ENCODE measurements around the gene GPR137.

Gene GPR137

GRCh38 chr11:64281957-64282770 is 3.5 kb upstream of the GPR137 start:
- no peak for FAIRE-seq
- DNase-seq (ENCODE audit: insufficient read length, low spot score): no peak
- TF ChIP-seq POLR2A (IDR thresholded peaks at IDR 0.05; ENCODE audit: low read depth, low read length) (no peak), SPI1 (IDR thresholded peaks at IDR 0.05; ENCODE audit: low read depth, low read length) (no peak), POLR2AphosphoS5 (IDR thresholded peaks at IDR 0.05; ENCODE audit: low read depth, low read length) (no peak), TAF1 (IDR thresholded peaks at IDR 0.05; ENCODE audit: low read depth, low read length) (no peak), PAX5 (IDR thresholded peaks at IDR 0.05; ENCODE audit: insufficient read depth, low read length, severe bottlenecking) (no peak), POU2F2 (IDR thresholded peaks at IDR 0.05; ENCODE audit: low read depth, low read length) (no peak)

DNA sequence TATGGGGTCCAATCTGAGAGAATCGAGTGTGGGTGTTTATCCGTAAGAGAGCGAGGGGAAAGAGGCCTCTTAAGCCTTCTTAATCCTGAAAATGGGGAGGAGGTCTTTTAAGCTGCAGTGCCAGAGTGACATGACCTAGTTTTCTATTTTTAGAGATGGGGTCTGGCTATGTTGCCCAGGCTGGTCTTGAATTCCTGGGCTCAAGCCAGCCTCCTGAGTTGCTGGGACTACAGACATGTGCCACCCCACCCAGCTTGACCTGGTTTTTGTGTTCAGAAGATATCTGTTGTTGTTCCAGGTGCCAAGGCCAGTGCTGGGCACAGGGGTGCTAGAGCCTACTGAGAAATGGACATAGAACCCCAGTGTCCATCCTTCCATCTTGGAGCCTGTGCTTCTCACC is 2.6 kb upstream of the GPR137 start:
- FAIRE-seq (no peak), DNase-seq (ENCODE audit: insufficient read length, low spot score) (no peak)
- TF ChIP-seq POU2F2 (IDR thresholded peaks at IDR 0.05; ENCODE audit: low read depth, low read length) (no peak), POLR2A (IDR thresholded peaks at IDR 0.05; ENCODE audit: low read depth, low read length) (no peak), TAF1 (IDR thresholded peaks at IDR 0.05; ENCODE audit: low read depth, low read length) (no peak), SPI1 (IDR thresholded peaks at IDR 0.05; ENCODE audit: low read depth, low read length) (no peak), PAX5 (IDR thresholded peaks at IDR 0.05; ENCODE audit: insufficient read depth, low read length, severe bottlenecking) (no peak), POLR2AphosphoS5 (IDR thresholded peaks at IDR 0.05; ENCODE audit: low read depth, low read length) (no peak)

GRCh38 chr11:64284048-64284961 is 1.3 kb upstream of the GPR137 start, which contains the start of gene BAD:
TSS of gene BAD (minus strand) at chr11:64284665. CDS start at chr11:64284368, 297 bp downstream.
- TF ChIP-seq POU2F2 (IDR thresholded peaks at IDR 0.05; ENCODE audit: low read depth, low read length) (no peak), POLR2AphosphoS5 (IDR thresholded peaks at IDR 0.05; ENCODE audit: low read depth, low read length) (peak; percentile 9; the same call in 1 of the 2 replicates), SPI1 (IDR thresholded peaks at IDR 0.05; ENCODE audit: low read depth, low read length) (no peak)
- FAIRE-seq (no peak), DNase-seq (ENCODE audit: insufficient read length, low spot score) (peak; percentile 100)

GRCh38 chr11:64285885-64286800 is 495 bp downstream of the GPR137 start:
- FAIRE-seq: peak; percentile 72
- DNase-seq (ENCODE audit: insufficient read length, low spot score): no peak
- TF ChIP-seq SPI1 (IDR thresholded peaks at IDR 0.05; ENCODE audit: low read depth, low read length) (no peak), PAX5 (IDR thresholded peaks at IDR 0.05; ENCODE audit: insufficient read depth, low read length, severe bottlenecking) (no peak), POLR2AphosphoS5 (IDR thresholded peaks at IDR 0.05; ENCODE audit: low read depth, low read length) (no peak), TAF1 (IDR thresholded peaks at IDR 0.05; ENCODE audit: low read depth, low read length) (no peak), POU2F2 (IDR thresholded peaks at IDR 0.05; ENCODE audit: low read depth, low read length) (no peak), POLR2A (IDR thresholded peaks at IDR 0.05; ENCODE audit: low read depth, low read length) (no peak)

DNA sequence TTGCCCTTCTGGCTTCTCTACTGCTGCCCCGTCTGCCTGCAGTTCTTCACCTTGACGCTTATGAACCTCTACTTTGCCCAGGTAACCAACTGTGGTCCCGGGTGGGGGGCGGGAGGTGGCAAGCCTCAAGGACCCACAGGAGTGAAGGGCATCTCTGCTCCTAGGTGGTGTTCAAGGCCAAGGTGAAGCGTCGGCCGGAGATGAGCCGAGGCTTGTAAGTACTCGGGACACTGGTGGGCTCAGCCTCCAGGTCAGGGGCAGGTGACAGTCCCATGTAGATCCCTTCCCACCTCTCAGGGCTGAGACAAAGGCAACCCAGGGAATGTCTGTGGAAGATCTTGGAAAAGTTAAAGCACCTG is 1.1 kb downstream of the GPR137 start:
- FAIRE-seq (no peak), DNase-seq (ENCODE audit: insufficient read length, low spot score) (no peak)
- no peak for TF ChIP-seq POLR2A (IDR thresholded peaks at IDR 0.05; ENCODE audit: low read depth, low read length)
- TF ChIP-seq POLR2AphosphoS5 (IDR thresholded peaks at IDR 0.05; ENCODE audit: low read depth, low read length): no peak
- TF ChIP-seq TAF1 (IDR thresholded peaks at IDR 0.05; ENCODE audit: low read depth, low read length): no peak
- TF ChIP-seq SPI1 (IDR thresholded peaks at IDR 0.05; ENCODE audit: low read depth, low read length): no peak
- no peak for TF ChIP-seq POU2F2 (IDR thresholded peaks at IDR 0.05; ENCODE audit: low read depth, low read length)
- TF ChIP-seq PAX5 (IDR thresholded peaks at IDR 0.05; ENCODE audit: insufficient read depth, low read length, severe bottlenecking): no peak

GRCh38 chr11:64287676-64288352 is 2.2 kb downstream of the GPR137 start:
- TF ChIP-seq POLR2AphosphoS5 (IDR thresholded peaks at IDR 0.05; ENCODE audit: low read depth, low read length): no peak
- TF ChIP-seq TAF1 (IDR thresholded peaks at IDR 0.05; ENCODE audit: low read depth, low read length): no peak
- TF ChIP-seq SPI1 (IDR thresholded peaks at IDR 0.05; ENCODE audit: low read depth, low read length): no peak
- FAIRE-seq: no peak
- no peak for DNase-seq (ENCODE audit: insufficient read length, low spot score)

- DNase-seq (ENCODE audit: insufficient read length, low spot score) (no peak), FAIRE-seq (no peak)
- no peak for TF ChIP-seq POLR2AphosphoS5 (IDR thresholded peaks at IDR 0.05; ENCODE audit: low read depth, low read length)
- TF ChIP-seq TAF1 (IDR thresholded peaks at IDR 0.05; ENCODE audit: low read depth, low read length): no peak
Observed at GRCh38 chr11:64288353-64288750, 2.7 kb downstream of the GPR137 start.

- TF ChIP-seq TAF1 (IDR thresholded peaks at IDR 0.05; ENCODE audit: low read depth, low read length) (no peak), POU2F2 (IDR thresholded peaks at IDR 0.05; ENCODE audit: low read depth, low read length) (no peak)
- no peak for FAIRE-seq
- DNase-seq (ENCODE audit: insufficient read length, low spot score): no peak
Observed at GRCh38 chr11:64289002-64289564, 3.4 kb downstream of the GPR137 start.
